Activated B cell treated with CpG ODN at 0.5 μM for 24 hours (primary cell): Measurements from ENCODE around the gene NTF3. TPM values are rescaled to one million over a fixed set of nuclear protein-coding genes. Genes with fewer than 3 reads are reported as not detected.

Experiments
- ATAC-seq: fragments of 200-7000 bp; cut with Tn5 transposase; one replicate; pipeline ENCODE4 v1.10.0; 2021; ENCODE audit warnings: low read depth, mild to moderate bottlenecking, moderate library complexity
- CTCF ChIA-PET: fragments of 350-600 bp; sonication (Branson Sonifier 250); formaldehyde crosslinking; loops from one replicate; lab custom pipeline; 2021; ENCODE audit warnings: antibody characterized with exemption; lab: Charles Lee
- POLR2A ChIA-PET: fragments of 350-600 bp; sonication (Branson Sonifier 250); formaldehyde crosslinking; loops from one replicate; lab custom pipeline; 2021; ENCODE audit warnings: antibody characterized with exemption; lab: Charles Lee
- DNase-seq: peaks from one replicate; pipeline ENCODE4 v3.0.0; 2022
- H3K27ac Mint-ChIP-seq: one replicate; pipeline ENCODE4 v1.8.0; 2020; ENCODE audit warnings: mixed read lengths
- H3K27me3 Mint-ChIP-seq: one replicate; pipeline ENCODE4 v1.8.0; 2021; ENCODE audit warnings: mixed read lengths
- H3K36me3 Mint-ChIP-seq: one replicate; pipeline ENCODE4 v1.8.0; 2021; ENCODE audit warnings: low read depth, mixed read lengths
- H3K4me1 Mint-ChIP-seq: one replicate; pipeline ENCODE4 v1.8.0; 2021; ENCODE audit warnings: mixed read lengths
- H3K4me3 Mint-ChIP-seq: one replicate; pipeline ENCODE4 v1.8.0; 2020; ENCODE audit warnings: mild to moderate bottlenecking, mixed read lengths
- H3K9me3 Mint-ChIP-seq: one replicate; pipeline ENCODE4 v1.8.0; 2020; ENCODE audit warnings: mixed read lengths
- CTCF ChIP-seq: fragments of 200-600 bp; IDR thresholded peaks from one replicate; pipeline ENCODE4 v1.8.0; 2022; ENCODE audit warnings: antibody characterized with exemption, mild to moderate bottlenecking
- intact Hi-C: fragments of 100-400 bp; cut with micrococcal nuclease; formaldehyde crosslinking; loops from one replicate; pipeline ENCODE4 v1.15.1; 2024
- total RNA-seq: library from RNA; stranded (reverse); gene quantifications from 2 replicates; pipeline ENCODE4 v1.2.3, GENCODE V29; 2022

Gene NTF3
- total RNA-seq, 1 donor from 2014 or later: not detected

DNA sequence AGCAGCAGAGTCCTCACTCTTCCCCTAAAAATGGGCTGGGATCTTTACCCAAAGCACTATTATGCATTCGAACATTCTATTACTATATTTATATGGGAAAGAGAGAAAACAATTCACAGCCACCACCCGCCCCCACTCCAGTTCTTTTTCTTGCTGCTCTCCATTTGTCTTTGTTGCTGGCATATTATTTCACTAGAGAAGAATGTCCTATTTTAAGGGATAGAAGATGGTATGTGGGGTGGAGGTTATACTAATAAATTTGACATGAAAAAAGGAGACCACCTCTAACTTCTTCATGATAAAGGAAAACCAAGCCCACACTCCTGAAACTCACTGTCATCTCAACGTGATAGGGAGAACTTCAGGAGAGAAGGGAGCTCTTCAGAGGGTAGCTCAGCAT, 28.5 kb upstream of the NTF3 start:
- ATAC-seq (no peak), DNase-seq (no peak)
- POLR2A ChIA-PET: no interaction called here
- Mint-ChIP-seq H3K4me1 (no peaks in the 10 kb centered on the region), H3K4me3 (no peak overlapping the region), H3K27me3 (peaks cover 6% of the 10 kb centered on the region), H3K9me3 (no peaks in the 10 kb centered on the region), H3K27ac (no peak overlapping the region), H3K36me3 (no peaks in the 10 kb centered on the region)
- CTCF ChIA-PET: no interaction called here
- no peak for TF ChIP-seq CTCF
- intact Hi-C loops: no loop called here

GRCh38 chr12:5407034-5407856, 24.7 kb upstream of the NTF3 start:
- no peak for ATAC-seq
- intact Hi-C loops: no loop called here
- no peak for DNase-seq
- Mint-ChIP-seq H3K4me1 (no peaks in the 10 kb centered on the region), H3K9me3 (peaks cover 3% of the 10 kb centered on the region), H3K36me3 (no peaks in the 10 kb centered on the region), H3K27ac (no peak overlapping the region), H3K27me3 (peaks cover 7% of the 10 kb centered on the region), H3K4me3 (no peak overlapping the region)
- POLR2A ChIA-PET: no interaction called here
- TF ChIP-seq CTCF: no peak
- CTCF ChIA-PET: no interaction called here

GRCh38 chr12:5409619-5410018, 22.3 kb upstream of the NTF3 start:
- intact Hi-C loops: no loop called here
- H3K36me3 Mint-ChIP-seq: no peaks in the 10 kb centered on the region
- peaks cover 4% of the 10 kb centered on the region for H3K9me3 Mint-ChIP-seq
- H3K4me3 Mint-ChIP-seq: no peak overlapping the region
- POLR2A ChIA-PET: no interaction called here
- no peak for TF ChIP-seq CTCF
- DNase-seq (no peak), ATAC-seq (no peak)
- CTCF ChIA-PET: no interaction called here
- H3K27ac Mint-ChIP-seq: no peak overlapping the region
- no peaks in the 10 kb centered on the region for H3K4me1 Mint-ChIP-seq
- H3K27me3 Mint-ChIP-seq: peaks cover 10% of the 10 kb centered on the region

DNA sequence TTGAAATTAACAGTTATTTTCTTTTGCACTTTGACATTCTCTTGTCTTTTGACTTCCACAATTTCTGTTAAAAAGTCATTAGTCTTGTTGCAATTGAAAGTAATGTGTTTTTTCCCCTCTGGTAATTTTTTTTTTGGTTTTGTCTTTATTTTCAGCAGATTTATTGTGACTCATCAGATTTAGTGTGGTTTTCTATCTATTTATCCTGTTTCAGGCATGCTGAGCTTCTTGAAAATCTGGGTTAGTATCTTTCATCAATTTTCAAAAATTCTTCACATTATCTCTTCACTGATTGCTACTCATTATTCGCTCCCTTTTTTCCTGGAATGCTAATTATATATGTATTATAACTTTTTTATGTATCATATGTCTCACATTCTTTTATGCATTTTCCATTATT, 15.3 kb upstream of the NTF3 start:
- H3K27ac Mint-ChIP-seq: no peak overlapping the region

GRCh38 chr12:5417500-5417899, 14.4 kb upstream of the NTF3 start:
- Mint-ChIP-seq H3K4me1 (no peaks in the 10 kb centered on the region), H3K27me3 (peaks cover 13% of the 10 kb centered on the region), H3K4me3 (no peak overlapping the region), H3K36me3 (no peaks in the 10 kb centered on the region), H3K9me3 (peaks cover 2% of the 10 kb centered on the region), H3K27ac (no peak overlapping the region)
- intact Hi-C loops: no loop called here
- TF ChIP-seq CTCF: no peak
- DNase-seq (no peak), ATAC-seq (no peak)
- ChIA-PET CTCF (no interaction called here), POLR2A (no interaction called here)

More for the DNA sequence above, 15.3 kb upstream of the NTF3 start:
- TF ChIP-seq CTCF: no peak
- CTCF ChIA-PET: no interaction called here
- Mint-ChIP-seq H3K4me3 (no peak overlapping the region), H3K4me1 (no peaks in the 10 kb centered on the region), H3K36me3 (no peaks in the 10 kb centered on the region), H3K27me3 (peaks cover 10% of the 10 kb centered on the region), H3K9me3 (peaks cover 2% of the 10 kb centered on the region)
- POLR2A ChIA-PET: no interaction called here
- intact Hi-C loops: no loop called here
- ATAC-seq: no peak
- no peak for DNase-seq
